Measurements from ENCODE around the gene PRKN.

GRCh38 chr6:161477876-161478425 lies 1249.6 kb downstream of the PRKN start:
- no peak for TF ChIP-seq GATA3 (IDR thresholded peaks at IDR 0.05; ENCODE audit: low read depth, low read length)
- TF ChIP-seq GATA2 (IDR thresholded peaks at IDR 0.05; ENCODE audit: low read depth, low read length): no peak
